HUES6 (cell line): ENCODE data around the gene ICAM2.
A peak's percentile ranks its signal among the peaks of the same experiment; 100 is the strongest.

Source experiments
- H3K27ac ChIP-seq: 2 replicates; pipeline ENCODE4 v1.7.0; 2013; ENCODE audit warnings: low read depth, mild to moderate bottlenecking, low read length, inconsistent platforms
- H3K27me3 ChIP-seq: 2 replicates; pipeline ENCODE4 v1.6.1; 2013; ENCODE audit warnings: low read length; ENCODE audit not compliant: control insufficient read depth, insufficient read depth
- H3K36me3 ChIP-seq: 2 replicates; pipeline ENCODE4 v1.6.1; 2013; ENCODE audit warnings: low read length; ENCODE audit not compliant: control insufficient read depth, insufficient read depth
- H3K4me1 ChIP-seq: 2 replicates; pipeline ENCODE4 v1.6.1; 2013; ENCODE audit warnings: low read length; ENCODE audit not compliant: control insufficient read depth, insufficient read depth
- H3K4me3 ChIP-seq: 2 replicates; pipeline ENCODE4 v1.5.1; 2013; ENCODE audit warnings: low read depth, low read length
- H3K9ac ChIP-seq: one replicate; pipeline ENCODE4 v1.6.1; 2013; ENCODE audit warnings: mild to moderate bottlenecking, low read length
- H3K9me3 ChIP-seq: 2 replicates; pipeline ENCODE4 v1.6.1; 2013; ENCODE audit warnings: low read depth, low read length; ENCODE audit not compliant: control insufficient read depth, insufficient read depth

Gene ICAM2

GRCh38 chr17:64002658-64003525 is 17.5 kb downstream of the ICAM2 start:
- Histone ChIP-seq H3K9me3 (no peaks in the 10 kb centered on the region), H3K9ac (no peak overlapping the region), H3K36me3 (no peaks in the 10 kb centered on the region), H3K4me1 (peaks cover 8% of the 10 kb centered on the region; the same call in 1 of the 2 replicates), H3K27ac (no peak overlapping the region), H3K27me3 (peaks cover 13% of the 10 kb centered on the region), H3K4me3 (no peak overlapping the region)

- Histone ChIP-seq H3K27ac (no peak overlapping the region), H3K9me3 (no peaks in the 10 kb centered on the region), H3K4me3 (no peak overlapping the region), H3K9ac (no peak overlapping the region), H3K4me1 (peaks cover 13% of the 10 kb centered on the region), H3K36me3 (no peaks in the 10 kb centered on the region), H3K27me3 (peaks cover 23% of the 10 kb centered on the region)
Measured at GRCh38 chr17:64001763-64002529, 18.5 kb downstream of the ICAM2 start.

DNA sequence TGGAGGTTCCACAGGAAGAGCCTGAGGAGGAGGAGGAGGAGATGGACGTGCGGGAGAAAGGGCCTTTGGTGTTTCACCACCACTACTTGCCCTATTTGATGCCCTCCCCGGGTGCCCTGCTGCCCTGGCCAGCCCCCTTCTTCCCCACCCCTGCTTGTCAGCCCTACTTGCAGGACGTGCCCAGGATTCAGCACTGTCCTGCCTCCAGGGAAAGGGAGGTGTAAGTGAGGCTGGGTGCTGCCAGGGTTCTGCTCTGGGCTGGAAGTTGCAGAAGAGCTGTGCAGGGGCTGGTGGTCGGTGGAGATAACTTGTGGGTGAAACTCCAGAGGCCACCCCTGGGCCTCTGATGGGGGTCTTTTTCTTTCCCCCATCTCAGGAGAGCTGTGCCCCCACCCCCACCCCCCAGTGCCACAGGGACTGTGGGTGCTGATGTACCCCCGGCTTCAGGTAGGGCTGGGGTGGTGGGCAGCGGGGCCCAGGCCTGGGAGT is 19.3 kb downstream of the ICAM2 start:
- H3K36me3 ChIP-seq, result no peaks in the 10 kb centered on the region
- peaks cover 31% of the 10 kb centered on the region for H3K27me3 ChIP-seq
- H3K9me3 ChIP-seq, result no peaks in the 10 kb centered on the region
- H3K27ac ChIP-seq, result no peak overlapping the region
- no peak overlapping the region for H3K4me3 ChIP-seq
- H3K4me1 ChIP-seq, result peaks cover 13% of the 10 kb centered on the region
- H3K9ac ChIP-seq, result no peak overlapping the region

DNA sequence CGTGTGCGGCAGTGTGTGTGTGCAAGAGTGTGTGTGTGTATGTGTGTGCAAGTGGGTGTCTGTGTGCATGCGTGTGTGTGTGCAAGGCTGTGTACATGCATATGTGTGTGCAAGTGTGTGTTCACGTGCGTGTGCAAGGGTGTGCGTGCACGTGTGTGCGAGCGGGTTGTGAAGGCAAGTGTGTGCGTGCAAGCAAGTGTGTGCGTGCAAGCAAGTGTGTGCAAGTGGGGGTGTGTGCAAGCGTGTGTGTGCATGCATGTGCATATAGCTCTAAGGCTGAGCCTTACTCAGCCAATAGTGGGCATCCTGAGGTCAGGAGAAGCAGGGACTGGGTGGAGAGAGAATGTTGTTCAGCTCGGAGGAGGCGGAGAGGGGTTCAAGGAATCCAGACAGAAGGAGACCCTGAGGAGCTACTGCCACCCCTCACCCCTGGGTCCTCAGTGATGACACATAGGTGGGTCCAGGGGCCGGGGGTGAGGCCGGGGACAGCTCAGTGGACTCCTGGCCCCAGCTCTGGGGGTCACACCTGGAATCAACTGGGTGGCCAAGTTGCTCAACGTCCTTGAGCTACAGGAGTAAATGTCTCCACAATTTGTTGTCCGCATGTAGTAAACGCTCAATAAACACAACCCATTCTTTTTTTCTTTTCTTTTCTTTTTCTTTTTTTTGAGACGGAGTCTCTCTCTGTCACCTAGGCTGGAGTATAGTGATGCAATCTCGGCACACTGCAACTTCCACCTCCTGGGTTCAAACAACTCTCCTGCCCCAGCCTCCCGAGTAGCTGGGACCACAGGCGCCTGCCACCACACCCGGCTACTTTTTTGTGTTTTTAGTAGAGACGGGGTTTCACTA is 20.5 kb downstream of the ICAM2 start:
- H3K36me3 ChIP-seq, result no peaks in the 10 kb centered on the region
- H3K27ac ChIP-seq, result no peak overlapping the region
- H3K4me3 ChIP-seq, result peak overlapping the region; percentile 98; the same call in 1 of the 2 replicates
- H3K4me1 ChIP-seq, result peaks cover 7% of the 10 kb centered on the region
- no peak overlapping the region for H3K9ac ChIP-seq
- H3K9me3 ChIP-seq, result no peaks in the 10 kb centered on the region
- H3K27me3 ChIP-seq, result peaks cover 39% of the 10 kb centered on the region

DNA sequence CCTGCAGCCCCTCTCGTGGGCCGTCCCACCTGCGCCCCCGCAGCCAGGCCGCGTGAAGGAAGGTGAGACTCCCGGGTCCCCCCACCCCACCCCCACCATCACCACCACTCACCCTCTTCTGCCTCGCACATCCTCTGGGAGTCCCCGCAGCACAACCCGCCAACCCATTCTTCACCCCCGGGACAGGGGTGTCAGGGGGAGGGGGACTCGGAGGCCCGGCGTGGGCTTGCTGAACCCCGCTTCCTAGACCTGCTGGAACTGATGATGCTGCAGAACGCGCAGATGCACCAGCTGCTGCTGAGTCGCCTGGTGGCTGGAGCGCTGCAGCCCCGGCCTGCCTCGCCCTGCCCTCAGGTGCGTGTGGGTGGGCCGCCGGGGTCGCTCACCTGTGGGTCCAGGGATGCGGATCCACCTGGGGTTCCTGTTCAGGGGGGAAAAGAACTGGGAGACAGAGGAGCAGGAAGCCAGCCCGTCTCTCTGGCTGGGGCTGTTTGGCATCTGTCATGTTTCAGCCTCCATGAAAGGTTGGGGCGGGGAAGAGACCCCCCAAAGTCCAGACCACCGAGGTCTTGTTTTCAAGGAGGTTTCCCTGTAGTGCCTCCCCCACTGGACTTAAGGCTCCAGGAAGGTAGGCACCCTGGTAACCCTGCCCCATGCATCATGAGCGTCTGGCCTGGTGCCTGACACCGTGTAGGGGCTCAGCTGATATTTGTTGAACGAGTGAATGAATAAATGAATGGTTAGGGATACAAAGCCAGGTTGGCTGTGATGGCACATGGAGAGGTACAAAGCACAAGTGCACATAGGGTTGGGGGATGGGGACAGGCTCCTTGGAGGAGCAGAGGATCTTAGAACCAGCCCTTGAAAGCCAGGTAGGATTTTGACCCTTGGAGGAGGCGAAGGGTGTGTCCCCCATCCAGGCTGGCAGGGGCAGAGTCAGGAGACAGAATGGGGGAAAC is 21.4 kb downstream of the ICAM2 start:
- Histone ChIP-seq H3K27me3 (peaks cover 41% of the 10 kb centered on the region), H3K27ac (no peak overlapping the region), H3K9ac (no peak overlapping the region), H3K36me3 (no peaks in the 10 kb centered on the region), H3K9me3 (no peaks in the 10 kb centered on the region), H3K4me3 (peak overlapping the region; percentile 98), H3K4me1 (peaks cover 7% of the 10 kb centered on the region)

GRCh38 chr17:63998050-63998720 is 22.2 kb downstream of the ICAM2 start, which contains the start of gene PRR29:
Gene PRR29, plus strand, starts transcription at chr17:63998351. Its CDS starts 14 bp downstream, at chr17:63998365.
- Histone ChIP-seq H3K4me1 (peaks cover 7% of the 10 kb centered on the region), H3K27ac (no peak within 1 kb of the TSS), H3K27me3 (peaks cover 48% of the 10 kb centered on the region), H3K9me3 (no peaks in the 10 kb centered on the region), H3K36me3 (no peaks in the 10 kb centered on the region), H3K9ac (peak within 1 kb of the TSS; percentile 40), H3K4me3 (peak within 1 kb of the TSS; percentile 98)

- H3K36me3 ChIP-seq, result no peaks in the 10 kb centered on the region
- peaks cover 7% of the 10 kb centered on the region for H3K4me1 ChIP-seq
- no peaks in the 10 kb centered on the region for H3K9me3 ChIP-seq
- H3K27ac ChIP-seq, result no peak overlapping the region
- peak overlapping the region; percentile 98 for H3K4me3 ChIP-seq
- peaks cover 51% of the 10 kb centered on the region for H3K27me3 ChIP-seq
- H3K9ac ChIP-seq, result no peak overlapping the region
Measured at GRCh38 chr17:63997341-63998048, 22.9 kb downstream of the ICAM2 start.

DNA sequence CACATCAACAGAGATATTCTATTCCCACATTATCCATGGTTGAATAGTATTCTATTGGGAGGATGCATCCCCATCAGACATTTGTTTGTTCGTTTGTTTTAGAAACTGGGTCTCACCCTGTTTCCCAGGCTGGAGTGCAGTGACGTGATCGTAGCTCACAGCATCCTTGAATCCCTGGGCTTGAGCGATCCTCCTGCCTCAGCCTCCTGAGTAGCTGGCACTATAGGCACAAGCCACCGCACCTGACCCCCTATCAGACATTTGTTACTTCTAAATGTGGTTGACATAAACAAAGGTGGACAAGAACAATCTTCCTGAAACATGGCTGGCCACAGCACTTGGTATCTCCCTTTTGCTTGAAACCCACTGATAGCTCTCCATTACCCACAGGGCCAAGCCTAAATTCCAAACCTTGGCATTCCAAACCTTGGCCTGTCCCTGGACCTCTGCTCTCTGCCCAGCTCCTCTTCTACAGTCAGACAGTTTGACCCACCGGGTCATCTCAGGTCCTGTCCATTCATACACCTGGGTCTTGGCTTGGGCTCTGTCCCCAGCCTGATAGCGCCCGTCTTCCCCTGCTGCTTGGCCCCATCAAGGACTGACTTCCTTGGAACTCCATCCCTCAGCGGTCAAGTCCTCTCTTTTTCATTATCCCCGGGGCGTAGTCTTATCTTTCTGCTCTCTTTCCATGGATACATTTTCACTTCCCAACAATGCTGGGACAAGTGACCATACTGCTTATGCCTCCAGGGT is 23.8 kb downstream of the ICAM2 start:
- Histone ChIP-seq H3K27me3 (peaks cover 60% of the 10 kb centered on the region), H3K4me1 (peaks cover 7% of the 10 kb centered on the region), H3K4me3 (no peak overlapping the region), H3K9me3 (no peaks in the 10 kb centered on the region), H3K27ac (no peak overlapping the region), H3K9ac (no peak overlapping the region), H3K36me3 (no peaks in the 10 kb centered on the region)

DNA sequence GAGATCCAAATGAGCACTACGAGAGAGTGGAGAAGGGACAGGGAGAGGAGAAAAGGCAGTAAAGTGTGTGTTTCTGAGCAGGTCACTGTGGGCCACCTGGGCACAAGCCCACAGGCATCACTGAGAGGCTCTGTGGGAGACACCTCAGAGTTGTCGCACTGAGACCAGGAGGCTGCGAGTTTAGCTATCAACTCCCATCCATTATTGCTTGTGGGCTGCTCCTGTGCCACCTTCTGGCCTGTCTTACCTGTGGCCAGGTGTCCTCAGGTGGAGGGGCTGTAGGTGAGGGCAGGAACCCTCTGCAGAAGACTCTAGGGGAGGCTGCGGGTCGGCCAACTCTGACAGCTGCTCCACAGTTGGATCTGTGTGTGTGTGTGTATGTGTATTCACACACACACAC is 24.8 kb downstream of the ICAM2 start:
- Histone ChIP-seq H3K27me3 (peaks cover 65% of the 10 kb centered on the region), H3K4me1 (peaks cover 7% of the 10 kb centered on the region), H3K9me3 (no peaks in the 10 kb centered on the region), H3K27ac (no peak overlapping the region), H3K9ac (no peak overlapping the region), H3K36me3 (no peaks in the 10 kb centered on the region), H3K4me3 (no peak overlapping the region)
